HepG2 (cell line): ENCODE measurements around the gene CD28. TPM values are rescaled to one million over a fixed set of nuclear protein-coding genes. Genes with fewer than 3 reads are reported as not detected.

ENCODE experiments used
- CREM ChIP-seq, 2 experiments: sonication (generic) in 1 of 2; formaldehyde crosslinking in 1 of 2; IDR thresholded peaks; 2 replicates each; pipeline versions ENCODE4 v1.4.0 to v1.6.1; 2016 to 2020; ENCODE audit warnings: antibody characterized with exemption in 1 of 2, mild to moderate bottlenecking in 1 of 2, missing genetic modification reagents in 1 of 2
- CSRNP1 ChIP-seq: sonication (generic); formaldehyde crosslinking; IDR thresholded peaks from 2 replicates; pipeline ENCODE4 v1.8.1; 2023; ENCODE audit warnings: mild to moderate bottlenecking, missing genetic modification reagents
- FOXA1 ChIP-seq, 2 experiments: fragments of 450-650 bp in 1 of 2; sonication (generic) in 1 of 2; formaldehyde crosslinking in 1 of 2; IDR thresholded peaks; 2 replicates each; pipeline versions ENCODE4 v1.4.0 to v1.6.1; 2016 to 2020; ENCODE audit warnings: missing genetic modification reagents in 1 of 2
- HMGXB3 ChIP-seq: sonication (generic); formaldehyde crosslinking; IDR thresholded peaks from 2 replicates; pipeline ENCODE4 v1.4.0; 2020; ENCODE audit warnings: missing genetic modification reagents, borderline replicate concordance
- HOXA9 ChIP-seq: sonication (generic); formaldehyde crosslinking; IDR thresholded peaks from 2 replicates; pipeline ENCODE4 v1.8.1; 2022; ENCODE audit warnings: missing genetic modification reagents, mild to moderate bottlenecking, moderate library complexity, borderline replicate concordance
- KMT2A ChIP-seq: sonication (generic); formaldehyde crosslinking; IDR thresholded peaks from 2 replicates; pipeline ENCODE4 v1.4.0; 2020; ENCODE audit warnings: missing genetic modification reagents
- MEF2D ChIP-seq: sonication (generic); formaldehyde crosslinking; IDR thresholded peaks from 2 replicates; pipeline ENCODE4 v1.5.1; 2020; ENCODE audit warnings: mild to moderate bottlenecking, missing genetic modification reagents
- MNT ChIP-seq: fragments of 450-650 bp; IDR thresholded peaks from 2 replicates; pipeline ENCODE4 v1.6.1; 2016
- MYNN ChIP-seq: sonication (generic); formaldehyde crosslinking; IDR thresholded peaks from 2 replicates; pipeline ENCODE4 v1.4.0; 2020; ENCODE audit warnings: mild to moderate bottlenecking, low read depth, missing genetic modification reagents
- SAFB2 ChIP-seq: sonication (generic); formaldehyde crosslinking; IDR thresholded peaks from 2 replicates; pipeline ENCODE4 v1.5.1; 2020; ENCODE audit warnings: missing genetic modification reagents, low read depth, mild to moderate bottlenecking, borderline replicate concordance
- SOX5 ChIP-seq: IDR thresholded peaks from 2 replicates; pipeline ENCODE4 v1.6.1; 2016; ENCODE audit warnings: borderline replicate concordance
- ZFY ChIP-seq: sonication (generic); formaldehyde crosslinking; IDR thresholded peaks from 2 replicates; pipeline ENCODE4 v1.4.0; 2020; ENCODE audit warnings: missing genetic modification reagents
- ZNF18 ChIP-seq: sonication (generic); formaldehyde crosslinking; IDR thresholded peaks from 2 replicates; pipeline ENCODE4 v1.8.0; 2022; ENCODE audit warnings: mild to moderate bottlenecking, missing genetic modification reagents; ENCODE audit not compliant: insufficient replicate concordance
- ZNF234 ChIP-seq: sonication (generic); formaldehyde crosslinking; conservative IDR thresholded peaks from 2 replicates; pipeline ENCODE4 v1.5.1; 2020; ENCODE audit warnings: mild to moderate bottlenecking, missing genetic modification reagents
- ZNF275 ChIP-seq: sonication (generic); formaldehyde crosslinking; IDR thresholded peaks from 2 replicates; pipeline ENCODE4 v1.8.0; 2022; ENCODE audit warnings: missing genetic modification reagents, mild to moderate bottlenecking, inconsistent platforms, borderline replicate concordance
- ZNF367 ChIP-seq: sonication (generic); formaldehyde crosslinking; IDR thresholded peaks from 2 replicates; pipeline ENCODE4 v1.4.0; 2020; ENCODE audit warnings: missing genetic modification reagents, borderline replicate concordance
- ZNF639 ChIP-seq: conservative IDR thresholded peaks from 2 replicates; pipeline ENCODE4 v1.6.1; 2018; ENCODE audit warnings: missing genetic modification reagents
- ZNF713 ChIP-seq: sonication (generic); formaldehyde crosslinking; IDR thresholded peaks from 2 replicates; pipeline ENCODE4 v1.4.0; 2020; ENCODE audit warnings: mild to moderate bottlenecking, missing genetic modification reagents
- polyA plus RNA-seq, 8 experiments: library from polyadenylated mRNA; depleted of rRNA in 3 of 8; stranded (reverse) in 7 of 8; unstranded in 1 of 8; fragments of >200 nt; fragmentation: Illumina TruSeq in 4 of 8; extraction: Trizol in 4 of 8; gene quantifications; 2 replicates each; pipeline versions ENCODE4 v1.2.1 to v1.2.3, GENCODE V29; 2011 to 2016; ENCODE audit warnings: low read depth in 4 of 8, missing spikeins in 1 of 8, mixed read lengths in 1 of 8; ENCODE audit not compliant: insufficient read depth in 1 of 8
- total RNA-seq, 5 experiments: library from RNA; depleted of rRNA; stranded (reverse); fragments of >200 nt; fragmentation: Illumina TruSeq; extraction: Trizol; gene quantifications; 2 replicates each; pipeline ENCODE4 v1.2.3, GENCODE V29; 2016; ENCODE audit warnings: low read depth in 1 of 5

CD28 gene
- total and polyA plus RNA-seq, 2 of the 13 experiments (the other 11 are each of a cell fraction or from before 2014, with no cell fraction given): not detected

- TF ChIP-seq ZNF18 (CRISPR knock-in tag) (no peak), HOXA9 (no peak), HMGXB3 (CRISPR knock-in tag) (no peak), ZFY (CRISPR knock-in tag) (no peak), MEF2D (no peak), SOX5 (CRISPR knock-in tag) (peak; percentile 49; the same call in 1 of the 2 replicates), ZNF275 (CRISPR knock-in tag) (no peak), MNT (no peak), CREM (IDR thresholded peaks at IDR 0.05) (peak; percentile 41; the same call in 1 of the 2 replicates), CREM (CRISPR knock-in tag; IDR thresholded peaks at IDR 0.05) (no peak), ZNF367 (CRISPR knock-in tag) (no peak), MYNN (CRISPR knock-in tag) (no peak), CSRNP1 (CRISPR knock-in tag) (no peak), ZNF639 (CRISPR knock-in tag) (no peak), ZNF713 (no peak), FOXA1 (IDR thresholded peaks at IDR 0.05) (no peak), FOXA1 (CRISPR knock-in tag; IDR thresholded peaks at IDR 0.05) (peak; percentile 80), ZNF234 (CRISPR knock-in tag) (no peak), KMT2A (no peak), SAFB2 (CRISPR knock-in tag) (no peak)
These were observed 7.7 kb downstream of the CD28 start (continued) for GRCh38 chr2:203714112-203714511.
